RWPE2 (cell line): ENCODE results near the gene CADM3.

Experiments
- ATAC-seq: fragments of 200-7000 bp; cut with Tn5 transposase; 3 replicates; pipeline ENCODE4 v1.9.1; 2021; ENCODE audit warnings: low read depth
- DNase-seq: peaks from one replicate; pipeline ENCODE4 v3.0.0-alpha.2; 2020; ENCODE audit warnings: low spot score
- H3K27ac ChIP-seq: fragments of 450-650 bp; 2 replicates; pipeline ENCODE4 v1.5.1; 2017; ENCODE audit warnings: mild to moderate bottlenecking; ENCODE audit not compliant: poor library complexity, severe bottlenecking
- H3K27me3 ChIP-seq: fragments of 250-450 bp; sonication (Bioruptor Pico); 2 replicates; pipeline ENCODE4 v1.5.1; 2021; ENCODE audit warnings: mild to moderate bottlenecking, moderate library complexity; ENCODE audit not compliant: insufficient read depth, poor library complexity, severe bottlenecking
- H3K36me3 ChIP-seq: fragments of 250-450 bp; sonication (Bioruptor Pico); 2 replicates; pipeline ENCODE4 v1.5.1; 2020; ENCODE audit warnings: low read depth, mild to moderate bottlenecking, moderate library complexity
- H3K4me1 ChIP-seq: fragments of 250-450 bp; sonication (Bioruptor Pico); 2 replicates; pipeline ENCODE4 v1.5.1; 2021; ENCODE audit warnings: mild to moderate bottlenecking, moderate library complexity; ENCODE audit not compliant: insufficient read depth, poor library complexity, severe bottlenecking
- H3K4me3 ChIP-seq: fragments of 250-450 bp; sonication (Bioruptor Pico); 2 replicates; pipeline ENCODE4 v1.5.1; 2021; ENCODE audit warnings: mild to moderate bottlenecking, moderate library complexity; ENCODE audit not compliant: severe bottlenecking
- H3K9me3 ChIP-seq: fragments of 250-450 bp; sonication (Bioruptor Pico); 2 replicates; pipeline ENCODE4 v1.5.1; 2021; ENCODE audit warnings: mild to moderate bottlenecking, moderate library complexity; ENCODE audit not compliant: severe bottlenecking
- CTCF ChIP-seq: fragments of 450-650 bp; IDR thresholded peaks from one replicate; pipeline ENCODE4 v1.5.1; 2017; ENCODE audit warnings: mild to moderate bottlenecking, moderate library complexity; ENCODE audit not compliant: poor library complexity, severe bottlenecking

The CADM3 gene

GRCh38 chr1:159204161-159205141, 33.0 kb downstream of the CADM3 start, which contains the start of gene ACKR1:
ACKR1 (plus strand) TSS chr1:159204875; CDS start chr1:159204960, 85 bp downstream.
- Histone ChIP-seq H3K4me3 (no peak within 1 kb of the TSS), H3K4me1 (no peaks in the 10 kb centered on the region), H3K9me3 (no peaks in the 10 kb centered on the region), H3K27ac (no peak within 1 kb of the TSS), H3K36me3 (no peaks in the 10 kb centered on the region), H3K27me3 (peaks cover 4% of the 10 kb centered on the region)
- ATAC-seq: no peak
- no peak for TF ChIP-seq CTCF
- DNase-seq: no peak

- H3K36me3 ChIP-seq: no peaks in the 10 kb centered on the region
Observed at GRCh38 chr1:159205225-159205624, 33.8 kb downstream of the CADM3 start.

GRCh38 chr1:159206110-159206509, 34.7 kb downstream of the CADM3 start:
- peaks cover 4% of the 10 kb centered on the region for H3K27me3 ChIP-seq
- H3K27ac ChIP-seq: no peak overlapping the region
- ATAC-seq: no peak
- DNase-seq: no peak
- H3K9me3 ChIP-seq: no peaks in the 10 kb centered on the region
- H3K36me3 ChIP-seq: no peaks in the 10 kb centered on the region
- no peak for TF ChIP-seq CTCF
- H3K4me1 ChIP-seq: no peaks in the 10 kb centered on the region
- no peak overlapping the region for H3K4me3 ChIP-seq

More at GRCh38 chr1:159205225-159205624, 33.8 kb downstream of the CADM3 start:
- Histone ChIP-seq H3K4me3 (no peak overlapping the region), H3K4me1 (no peaks in the 10 kb centered on the region), H3K27ac (no peak overlapping the region), H3K27me3 (peaks cover 4% of the 10 kb centered on the region), H3K9me3 (no peaks in the 10 kb centered on the region)
- no peak for TF ChIP-seq CTCF
- DNase-seq (no peak), ATAC-seq (no peak)

GRCh38 chr1:159207080-159207479, 35.7 kb downstream of the CADM3 start:
- H3K9me3 ChIP-seq: no peaks in the 10 kb centered on the region
- peaks cover 4% of the 10 kb centered on the region for H3K27me3 ChIP-seq
- no peak for TF ChIP-seq CTCF
- no peak overlapping the region for H3K4me3 ChIP-seq
- no peaks in the 10 kb centered on the region for H3K4me1 ChIP-seq
- no peak for DNase-seq
- H3K27ac ChIP-seq: no peak overlapping the region
- H3K36me3 ChIP-seq: no peaks in the 10 kb centered on the region
- ATAC-seq: no peak

- peaks cover 4% of the 10 kb centered on the region for H3K27me3 ChIP-seq
- TF ChIP-seq CTCF: no peak
- H3K36me3 ChIP-seq: no peaks in the 10 kb centered on the region
- no peak for ATAC-seq
- no peak overlapping the region for H3K27ac ChIP-seq
- H3K9me3 ChIP-seq: no peaks in the 10 kb centered on the region
- no peaks in the 10 kb centered on the region for H3K4me1 ChIP-seq
- no peak for DNase-seq
- no peak overlapping the region for H3K4me3 ChIP-seq
Observed at GRCh38 chr1:159207774-159208173, 36.4 kb downstream of the CADM3 start.
